Measurements from ENCODE around the gene YRDC. TPM values are rescaled to one million over a fixed set of nuclear protein-coding genes. Genes with fewer than 3 reads are reported as not detected.

The YRDC gene
- total and polyA plus RNA-seq, 9 of the 15 experiments (the other 6 are each of a cell fraction or from before 2014, with no cell fraction given) = 11.1 to 58.5 (median 49.8) TPM

DNA sequence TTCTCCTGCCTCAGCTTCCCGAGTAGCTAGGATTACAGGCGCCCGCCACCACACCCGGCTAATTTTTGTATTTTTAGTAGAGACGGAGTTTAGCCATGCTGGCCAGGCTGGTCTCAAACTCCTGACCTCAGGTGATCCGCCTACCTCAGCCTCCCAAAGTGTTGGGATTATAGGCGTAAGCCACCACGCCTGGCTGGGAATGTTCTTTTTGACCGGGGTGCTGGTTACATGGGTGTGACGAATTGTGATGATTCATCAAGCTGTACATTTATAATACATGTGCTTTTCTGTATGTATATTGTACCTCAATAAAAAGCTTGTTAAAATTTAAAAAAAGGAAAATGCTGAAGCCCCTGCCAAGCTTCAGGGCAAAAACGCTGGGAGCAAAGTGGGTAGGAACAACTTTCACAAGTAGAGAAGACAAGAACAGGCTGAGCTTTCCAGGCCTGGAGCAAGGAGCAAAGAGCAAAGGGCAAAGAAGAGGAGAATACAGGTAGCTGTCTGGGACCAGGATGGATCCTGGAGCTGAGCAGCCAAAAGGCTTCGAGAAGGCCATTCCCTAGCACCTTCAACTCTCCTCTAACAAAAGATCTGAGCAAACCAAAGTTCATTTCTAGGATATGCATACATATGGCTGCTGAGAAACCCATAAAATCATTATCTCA, 20.5 kb upstream of the YRDC start:
- Histone ChIP-seq H3K4me2 (ENCODE audit: insufficient read depth, low read length) (no peak overlapping the region), H4K20me1 (replicated peaks; ENCODE audit: control insufficient read depth, insufficient read depth, low read length) (no peaks in the 10 kb centered on the region), H3K4me1 (replicated peaks in 1 of 2; ENCODE audit: control insufficient read depth in 2 of 2, insufficient read depth in 2 of 2, low read length in 2 of 2) (no peaks in the 10 kb centered on the region), H3K9me3 (replicated peaks; ENCODE audit: control insufficient read depth, insufficient read depth, low read depth, low read length) (no peaks in the 10 kb centered on the region), H3K9me1 (ENCODE audit: control insufficient read depth, insufficient read depth, low read length) (no peaks in the 10 kb centered on the region), H3K79me2 (ENCODE audit: control insufficient read depth, insufficient read depth, low read length) (no peaks in the 10 kb centered on the region), H3K27me3 (ENCODE audit: control insufficient read depth in 2 of 2, insufficient read depth in 2 of 2, low read length in 2 of 2) (no peaks in the 10 kb centered on the region), H3K4me3 (no peak overlapping the region), H3K36me3 (ENCODE audit: control insufficient read depth, insufficient read depth, low read length) (peaks cover 67% of the 10 kb centered on the region), H3K9ac (ENCODE audit: insufficient read depth in 1 of 2, low read depth in 2 of 2, low read length in 2 of 2) (no peak overlapping the region), H3K27ac (ENCODE audit: extremely low read depth, low read depth, low read length) (no peak overlapping the region), H2AFZ (ENCODE audit: low read depth, low read length) (no peak overlapping the region)
- intact Hi-C loops (cut with micrococcal nuclease) (no loop called here), in situ Hi-C loops (cut with MboI) (no loop called here)
- CTCF ChIA-PET (ENCODE audit: low intra/inter-chr PET ratio) = no interaction called here
- FAIRE-seq (no peak), ATAC-seq (no peak), DNase-seq (ENCODE audit: extremely low read depth in 1 of 4, low spot score in 3 of 4) (no peak)
- TF ChIP-seq CHD2 (IDR thresholded peaks at IDR 0.05; ENCODE audit: low read depth, low read length) (no peak), NR1H2 (CRISPR knock-in tag; IDR thresholded peaks at IDR 0.05) (no peak), HMG20A (CRISPR knock-in tag; conservative IDR thresholded peaks at IDR 0.05) (no peak), SREBF1 (IDR thresholded peaks at IDR 0.05; ENCODE audit: borderline replicate concordance, low read depth, low read length) (no peak), IFI16 (CRISPR knock-in tag; IDR thresholded peaks at IDR 0.05) (no peak), SRSF3 (IDR thresholded peaks at IDR 0.05; ENCODE audit: insufficient read depth, low read length) (no peak), ZNF785 (CRISPR knock-in tag; IDR thresholded peaks at IDR 0.05) (no peak), POLR3G (IDR thresholded peaks at IDR 0.05; ENCODE audit: extremely low read depth, insufficient read length, insufficient replicate concordance) (no peak), ZNF217 (CRISPR knock-in tag; IDR thresholded peaks at IDR 0.05) (no peak), SNIP1 (IDR thresholded peaks at IDR 0.05; ENCODE audit: low read depth) (no peak), HLTF (IDR thresholded peaks at IDR 0.05) (no peak), RFX7 (CRISPR knock-in tag; IDR thresholded peaks at IDR 0.05) (no peak), FOSL1 (tag; conservative IDR thresholded peaks at IDR 0.05) (no peak), EWSR1 (IDR thresholded peaks at IDR 0.05; ENCODE audit: borderline replicate concordance, low read depth, partially characterized antibody) (no peak), STAG1 (CRISPR knock-in tag; IDR thresholded peaks at IDR 0.05; ENCODE audit: borderline replicate concordance) (no peak), RBM34 (IDR thresholded peaks at IDR 0.05; ENCODE audit: borderline replicate concordance, insufficient read depth, low read length) (no peak)
- TF ChIP-seq, protein P1, sequence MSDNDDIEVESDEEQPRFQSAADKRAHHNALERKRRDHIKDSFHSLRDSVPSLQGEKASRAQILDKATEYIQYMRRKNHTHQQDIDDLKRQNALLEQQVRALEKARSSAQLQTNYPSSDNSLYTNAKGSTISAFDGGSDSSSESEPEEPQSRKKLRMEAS (CRISPR knock-in tag; IDR thresholded peaks at IDR 0.05) = no peak
- no TSS peak for BruUV-seq (replicated peaks)
- 98% methylated on average over 12 of the region's 12 CpGs for WGBS (ENCODE audit: insufficient coverage, low coverage, missing lambda C conversion rate)
- POLR2A ChIA-PET = interaction anchor here (0.6 to 2.0 kb wide), 3 partner anchors 20 to 173 kb away, joined by 5 to 6 read pairs (median 5); partner anchors contain the start of genes C1orf122 and YRDC
